HL-60 (cell line): ENCODE results near the gene MRAP2.
"Not testable (repeated sequence)": the region's sequence is repeated elsewhere in the genome, so short reads cannot be mapped to it uniquely, and the experiment has no call there.

Experiments
- DNase-seq, 2 experiments: peaks; one replicate each; pipeline ENCODE4 v3.0.0-alpha.2; 2010 to 2020; ENCODE audit warnings: low read depth in 1 of 2, low spot score in 1 of 2
- H3K27ac ChIP-seq: fragments of 250-450 bp; sonication (Bioruptor Pico); replicated peaks from 2 replicates; pipeline ENCODE4 v1.5.1; 2020; ENCODE audit warnings: mild to moderate bottlenecking, moderate library complexity
- H3K27me3 ChIP-seq: fragments of 250-450 bp; sonication (Bioruptor Pico); 2 replicates; pipeline ENCODE4 v1.5.1; 2021; ENCODE audit warnings: mild to moderate bottlenecking, moderate library complexity; ENCODE audit not compliant: insufficient read depth, poor library complexity, severe bottlenecking
- H3K4me3 ChIP-seq: replicated peaks from 2 replicates; pipeline ENCODE4 v1.5.1; 2011; ENCODE audit warnings: mild to moderate bottlenecking, control low read depth, low read length; ENCODE audit not compliant: insufficient read depth
- GABPA ChIP-seq: IDR thresholded peaks from 2 replicates; pipeline ENCODE4 v1.6.1; 2012; ENCODE audit warnings: low read depth
- POLR2AphosphoS5 ChIP-seq: IDR thresholded peaks from 2 replicates; pipeline ENCODE4 v1.6.1; 2012; ENCODE audit warnings: low read depth
- SPI1 ChIP-seq: IDR thresholded peaks from 2 replicates; pipeline ENCODE4 v1.6.1; 2012; ENCODE audit warnings: low read depth, mild to moderate bottlenecking, borderline replicate concordance
- TF ChIP-seq, protein P1 (sequence below): IDR thresholded peaks from one replicate; pipeline ENCODE4 v1.5.1; 2011; ENCODE audit warnings: low read length, control low read depth, inconsistent platforms; ENCODE audit not compliant: insufficient read depth
- TF ChIP-seq, protein P2 (sequence below): IDR thresholded peaks from 2 replicates; pipeline ENCODE4 v1.6.1; 2012; ENCODE audit warnings: low read depth; ENCODE audit not compliant: insufficient replicate concordance

Gene MRAP2

GRCh38 chr6:84078335-84078734 lies 44.8 kb downstream of the MRAP2 start:
- TF ChIP-seq, protein P1, sequence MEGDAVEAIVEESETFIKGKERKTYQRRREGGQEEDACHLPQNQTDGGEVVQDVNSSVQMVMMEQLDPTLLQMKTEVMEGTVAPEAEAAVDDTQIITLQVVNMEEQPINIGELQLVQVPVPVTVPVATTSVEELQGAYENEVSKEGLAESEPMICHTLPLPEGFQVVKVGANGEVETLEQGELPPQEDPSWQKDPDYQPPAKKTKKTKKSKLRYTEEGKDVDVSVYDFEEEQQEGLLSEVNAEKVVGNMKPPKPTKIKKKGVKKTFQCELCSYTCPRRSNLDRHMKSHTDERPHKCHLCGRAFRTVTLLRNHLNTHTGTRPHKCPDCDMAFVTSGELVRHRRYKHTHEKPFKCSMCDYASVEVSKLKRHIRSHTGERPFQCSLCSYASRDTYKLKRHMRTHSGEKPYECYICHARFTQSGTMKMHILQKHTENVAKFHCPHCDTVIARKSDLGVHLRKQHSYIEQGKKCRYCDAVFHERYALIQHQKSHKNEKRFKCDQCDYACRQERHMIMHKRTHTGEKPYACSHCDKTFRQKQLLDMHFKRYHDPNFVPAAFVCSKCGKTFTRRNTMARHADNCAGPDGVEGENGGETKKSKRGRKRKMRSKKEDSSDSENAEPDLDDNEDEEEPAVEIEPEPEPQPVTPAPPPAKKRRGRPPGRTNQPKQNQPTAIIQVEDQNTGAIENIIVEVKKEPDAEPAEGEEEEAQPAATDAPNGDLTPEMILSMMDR = no peak
- TF ChIP-seq GABPA = no peak
- no peak overlapping the region for H3K27ac ChIP-seq
- no peak for DNase-seq

DNA sequence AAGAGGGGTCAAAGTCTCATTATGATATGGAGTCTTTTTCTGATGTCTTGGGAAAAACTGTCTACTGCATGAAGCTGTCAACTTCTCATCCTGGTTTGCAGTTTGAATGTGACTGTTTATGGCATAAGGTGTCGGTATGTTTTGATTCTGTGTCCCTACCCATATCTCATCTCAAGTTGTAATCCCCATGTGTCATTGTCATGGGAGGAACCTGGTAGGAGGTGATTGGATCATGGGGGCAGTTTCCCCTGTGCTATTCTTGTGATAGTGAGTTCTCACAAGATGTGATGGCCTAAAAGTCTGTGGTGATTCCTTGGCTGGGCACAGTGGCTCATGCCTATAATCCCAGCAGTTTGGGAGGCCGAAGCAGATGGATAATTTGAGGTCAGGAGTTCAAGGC lies 47.6 kb downstream of the MRAP2 start:
- H3K27ac ChIP-seq = no peak overlapping the region
- H3K4me3 ChIP-seq = no peak overlapping the region
- H3K27me3 ChIP-seq = no peaks in the 10 kb centered on the region
- TF ChIP-seq, protein P1 = no peak
- TF ChIP-seq POLR2AphosphoS5 (no peak), GABPA (no peak), SPI1 (no peak)
- TF ChIP-seq, protein P2, sequence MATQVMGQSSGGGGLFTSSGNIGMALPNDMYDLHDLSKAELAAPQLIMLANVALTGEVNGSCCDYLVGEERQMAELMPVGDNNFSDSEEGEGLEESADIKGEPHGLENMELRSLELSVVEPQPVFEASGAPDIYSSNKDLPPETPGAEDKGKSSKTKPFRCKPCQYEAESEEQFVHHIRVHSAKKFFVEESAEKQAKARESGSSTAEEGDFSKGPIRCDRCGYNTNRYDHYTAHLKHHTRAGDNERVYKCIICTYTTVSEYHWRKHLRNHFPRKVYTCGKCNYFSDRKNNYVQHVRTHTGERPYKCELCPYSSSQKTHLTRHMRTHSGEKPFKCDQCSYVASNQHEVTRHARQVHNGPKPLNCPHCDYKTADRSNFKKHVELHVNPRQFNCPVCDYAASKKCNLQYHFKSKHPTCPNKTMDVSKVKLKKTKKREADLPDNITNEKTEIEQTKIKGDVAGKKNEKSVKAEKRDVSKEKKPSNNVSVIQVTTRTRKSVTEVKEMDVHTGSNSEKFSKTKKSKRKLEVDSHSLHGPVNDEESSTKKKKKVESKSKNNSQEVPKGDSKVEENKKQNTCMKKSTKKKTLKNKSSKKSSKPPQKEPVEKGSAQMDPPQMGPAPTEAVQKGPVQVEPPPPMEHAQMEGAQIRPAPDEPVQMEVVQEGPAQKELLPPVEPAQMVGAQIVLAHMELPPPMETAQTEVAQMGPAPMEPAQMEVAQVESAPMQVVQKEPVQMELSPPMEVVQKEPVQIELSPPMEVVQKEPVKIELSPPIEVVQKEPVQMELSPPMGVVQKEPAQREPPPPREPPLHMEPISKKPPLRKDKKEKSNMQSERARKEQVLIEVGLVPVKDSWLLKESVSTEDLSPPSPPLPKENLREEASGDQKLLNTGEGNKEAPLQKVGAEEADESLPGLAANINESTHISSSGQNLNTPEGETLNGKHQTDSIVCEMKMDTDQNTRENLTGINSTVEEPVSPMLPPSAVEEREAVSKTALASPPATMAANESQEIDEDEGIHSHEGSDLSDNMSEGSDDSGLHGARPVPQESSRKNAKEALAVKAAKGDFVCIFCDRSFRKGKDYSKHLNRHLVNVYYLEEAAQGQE = no peak
- DNase-seq = no peak

More at GRCh38 chr6:84078335-84078734, 44.8 kb downstream of the MRAP2 start:
- Histone ChIP-seq H3K4me3 (no peak overlapping the region), H3K27me3 (no peaks in the 10 kb centered on the region)

GRCh38 chr6:84082689-84083265 lies 49.2 kb downstream of the MRAP2 start:
- no peak overlapping the region for H3K4me3 ChIP-seq
- DNase-seq = no peak
- H3K27ac ChIP-seq = no peak overlapping the region

GRCh38 chr6:84084705-84085104 lies 51.1 kb downstream of the MRAP2 start:
- H3K27me3 ChIP-seq, H3K27ac ChIP-seq, DNase-seq, H3K4me3 ChIP-seq: not testable (repeated sequence)

More at GRCh38 chr6:84082689-84083265, 49.2 kb downstream of the MRAP2 start:
- H3K27me3 ChIP-seq = no peaks in the 10 kb centered on the region
- TF ChIP-seq, protein P1 = no peak
- TF ChIP-seq POLR2AphosphoS5 (no peak), SPI1 (no peak), GABPA (no peak)
- TF ChIP-seq, protein P2 = no peak
